IMR-90 (cell line): ENCODE results near the gene PACS1. TPM values are rescaled to one million over a fixed set of nuclear protein-coding genes. Genes with fewer than 3 reads are reported as not detected.

Source experiments
- ATAC-seq: fragments of 200-7000 bp; cut with Tn5 transposase; 2 replicates; pipeline ENCODE4 v1.9.1; 2020; ENCODE audit warnings: low read depth, mild to moderate bottlenecking, moderate library complexity
- BruUV-seq: library from RNA; stranded (reverse); fragments of 400-500 nt; replicated peaks from 2 replicates; lab custom pipeline; 2021; lab: Mats Ljungman, UMichigan
- CTCF ChIA-PET: fragments of 300-600 bp; formaldehyde crosslinking; extraction: SDS; loops from one replicate; lab custom pipeline; 2021; ENCODE audit warnings: antibody characterized with exemption; lab: Yijun Ruan, JAX
- POLR2A ChIA-PET: fragments of 300-600 bp; sonication (Branson Sonifier 250); formaldehyde crosslinking; loops from one replicate; lab custom pipeline; 2022; ENCODE audit warnings: antibody characterized with exemption; ENCODE audit not compliant: unreplicated experiment; lab: Charles Lee
- DNase-seq: peaks from one replicate; pipeline ENCODE4 v3.0.0; 2013
- H2AFZ ChIP-seq: replicated peaks from 2 replicates; pipeline ENCODE3; 2013; ENCODE audit warnings: low read length, mild to moderate bottlenecking; ENCODE audit not compliant: poor library complexity
- H2AK5ac ChIP-seq: 2 replicates; pipeline ENCODE4 v1.6.1; 2013; ENCODE audit warnings: low read depth, low read length, inconsistent platforms
- H2AK9ac ChIP-seq: replicated peaks from 2 replicates; pipeline ENCODE3; 2013; ENCODE audit warnings: mild to moderate bottlenecking, low read depth, low read length, moderate library complexity; ENCODE audit not compliant: poor library complexity
- H2BK120ac ChIP-seq: 2 replicates; pipeline ENCODE4 v1.6.1; 2013; ENCODE audit warnings: low read depth, low read length, inconsistent platforms
- H2BK15ac ChIP-seq: 3 replicates; pipeline ENCODE4 v1.6.1; 2013; ENCODE audit warnings: low read depth, low read length, inconsistent platforms
- H2BK20ac ChIP-seq: 2 replicates; pipeline ENCODE4 v1.6.1; 2013; ENCODE audit warnings: low read depth, mild to moderate bottlenecking, inconsistent platforms, low read length, moderate library complexity
- H2BK5ac ChIP-seq: 2 replicates; pipeline ENCODE4 v1.6.1; 2013; ENCODE audit warnings: mild to moderate bottlenecking, low read depth, low read length, inconsistent platforms; ENCODE audit not compliant: poor library complexity, severe bottlenecking
- H3K14ac ChIP-seq: replicated peaks from 2 replicates; pipeline ENCODE4 v1.6.1; 2013; ENCODE audit warnings: low read depth, low read length, inconsistent platforms
- H3K18ac ChIP-seq: 2 replicates; pipeline ENCODE4 v1.6.1; 2013; ENCODE audit warnings: low read depth, low read length, control low read depth
- H3K23ac ChIP-seq: 2 replicates; pipeline ENCODE4 v1.6.1; 2013; ENCODE audit warnings: low read depth, low read length, inconsistent platforms
- H3K27ac ChIP-seq: 2 replicates; pipeline ENCODE4 v1.5.1; 2013; ENCODE audit warnings: mild to moderate bottlenecking, control low read depth, low read length; ENCODE audit not compliant: insufficient read depth
- H3K27me3 ChIP-seq: 2 replicates; pipeline ENCODE4 v1.6.1; 2013; ENCODE audit warnings: low read length; ENCODE audit not compliant: control insufficient read depth, insufficient read depth
- H3K36me3 ChIP-seq: 2 replicates; pipeline ENCODE4 v1.6.1; 2013; ENCODE audit warnings: low read length, mixed read lengths; ENCODE audit not compliant: control insufficient read depth, insufficient read depth
- H3K4ac ChIP-seq: 2 replicates; pipeline ENCODE4 v1.6.1; 2013; ENCODE audit warnings: low read depth, low read length, inconsistent platforms
- H3K4me1 ChIP-seq: 2 replicates; pipeline ENCODE4 v1.6.1; 2013; ENCODE audit warnings: low read length, mixed read lengths; ENCODE audit not compliant: control insufficient read depth, insufficient read depth
- H3K4me2 ChIP-seq: 2 replicates; pipeline ENCODE4 v1.6.1; 2013; ENCODE audit warnings: low read depth, mild to moderate bottlenecking, control low read depth, low read length, moderate library complexity
- H3K4me3 ChIP-seq: 2 replicates; pipeline ENCODE4 v1.5.1; 2013; ENCODE audit warnings: low read depth, mild to moderate bottlenecking, control low read depth, low read length, moderate library complexity; ENCODE audit not compliant: insufficient read depth
- H3K56ac ChIP-seq: 2 replicates; pipeline ENCODE4 v1.6.1; 2013; ENCODE audit warnings: low read length, inconsistent platforms; ENCODE audit not compliant: insufficient read depth; ENCODE audit errors: extremely low read depth
- H3K79me1 ChIP-seq, 2 experiments: 2 replicates each; pipeline ENCODE4 v1.6.1; 2013; ENCODE audit warnings: low read length in 2 of 2, inconsistent platforms in 1 of 2, low read depth in 1 of 2
- H3K9ac ChIP-seq: 2 replicates; pipeline ENCODE4 v1.6.1; 2013; ENCODE audit warnings: low read depth, low read length, control low read depth
- H3K9me1 ChIP-seq: 2 replicates; pipeline ENCODE4 v1.6.1; 2013; ENCODE audit warnings: low read length, inconsistent platforms; ENCODE audit not compliant: insufficient read depth
- H3K9me3 ChIP-seq: 2 replicates; pipeline ENCODE4 v1.6.1; 2013; ENCODE audit warnings: low read length; ENCODE audit not compliant: control insufficient read depth, insufficient read depth
- H4K20me1 ChIP-seq: 2 replicates; pipeline ENCODE4 v1.6.1; 2013; ENCODE audit warnings: low read length, inconsistent platforms; ENCODE audit not compliant: insufficient read depth
- H4K5ac ChIP-seq: 2 replicates; pipeline ENCODE4 v1.6.1; 2013; ENCODE audit warnings: mild to moderate bottlenecking, low read depth, low read length, control low read depth
- H4K8ac ChIP-seq, 2 experiments: 2 replicates each; pipeline ENCODE4 v1.6.1; 2013; ENCODE audit warnings: low read depth in 2 of 2, low read length in 2 of 2, control low read depth in 1 of 2, inconsistent platforms in 1 of 2
- H4K91ac ChIP-seq: 2 replicates; pipeline ENCODE4 v1.6.1; 2013; ENCODE audit warnings: low read depth, low read length, inconsistent platforms; ENCODE audit not compliant: insufficient read depth
- SMC3 ChIP-seq: fragments of 150-350 bp; IDR thresholded peaks from 2 replicates; pipeline ENCODE4 v1.6.1; 2016; ENCODE audit warnings: low read depth, mild to moderate bottlenecking, antibody characterized with exemption, low read length, moderate library complexity
- WGBS, 2 experiments: methylation state at CpG; one replicate each; pipeline versions ENCODE4 v1.1.5 to v1.1.7; 2013; ENCODE audit warnings: missing lambda C conversion rate in 2 of 2; ENCODE audit not compliant: insufficient read length in 1 of 2; ENCODE audit errors: extremely low coverage in 2 of 2; 5-methylcytosine and 5-hydroxymethylcytosine counted together
- dilution Hi-C: fragments of 300-500 bp; cut with HindIII; formaldehyde crosslinking; loops from one replicate; pipeline ENCODE4 v1.14.3; 2018; ENCODE audit warnings: low sequenced_read_pairs; ENCODE audit not compliant: unreplicated experiment
- in situ Hi-C: fragments of 300-500 bp; cut with MboI; formaldehyde crosslinking; loops from 3 replicates; pipeline ENCODE4 v1.14.3; 2019; ENCODE audit warnings: low sequenced_read_pairs, inconsistent platforms, mixed read lengths
- intact Hi-C: fragments of 100-400 bp; cut with micrococcal nuclease; formaldehyde crosslinking; loops from 2 replicates; pipeline ENCODE4 v1.10.0; 2022
- polyA plus RNA-seq, 3 experiments: library from polyadenylated mRNA; depleted of rRNA; stranded (reverse); fragments of >200 nt; gene quantifications; 2 replicates each; pipeline ENCODE4 v1.2.3, GENCODE V29; 2012; ENCODE audit warnings: low replicate concordance in 1 of 3
- total RNA-seq: library from RNA; depleted of rRNA; stranded (reverse); fragments of >200 nt; gene quantifications from 2 replicates; pipeline ENCODE4 v1.2.3, GENCODE V29; 2012
- TF ChIP-seq, protein P1 (sequence below): fragments of 150-350 bp; IDR thresholded peaks from 2 replicates; pipeline ENCODE4 v1.6.1; 2017; ENCODE audit warnings: mild to moderate bottlenecking, antibody characterized with exemption, low read length, low read depth

The PACS1 gene
- total and polyA plus RNA-seq, 2 of the 4 experiments (the other 2 are of a cell fraction): 7.3 to 32.0 TPM

DNA sequence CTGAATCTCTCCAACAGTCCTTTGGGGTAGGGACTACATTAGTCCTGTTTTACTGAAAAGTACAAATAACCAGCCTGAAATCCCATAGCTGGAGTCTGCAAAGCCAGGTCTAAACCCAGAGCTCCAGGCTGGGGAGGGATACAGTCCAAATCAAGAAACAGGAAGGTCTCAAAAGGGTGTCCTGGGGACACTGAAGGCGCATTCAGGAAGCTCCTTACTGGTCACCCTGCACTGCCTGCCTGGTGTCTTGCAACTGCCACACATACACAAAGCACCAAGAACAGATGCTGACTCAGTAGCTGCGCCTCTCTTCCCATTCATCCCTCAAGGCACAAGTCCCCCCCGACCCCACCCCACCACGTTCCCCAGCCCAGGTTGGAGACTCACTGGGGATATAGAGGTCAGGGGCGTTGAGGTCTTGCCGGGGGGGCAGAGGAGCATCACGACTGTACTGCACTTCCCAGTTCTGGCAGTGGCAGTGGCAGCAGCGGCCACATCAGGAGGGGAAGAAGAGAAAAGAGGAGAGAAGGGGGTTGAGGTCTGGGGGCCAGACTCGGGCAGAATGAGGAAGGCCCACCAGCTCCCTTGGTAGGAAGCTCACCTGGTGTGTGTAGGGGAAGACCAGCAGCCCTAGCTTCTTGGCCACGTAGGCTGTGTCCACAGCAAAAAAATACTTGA is 217.3 kb downstream of the PACS1 start:
- Histone ChIP-seq H3K9me3 (no peaks in the 10 kb centered on the region), H3K9ac (no peak overlapping the region), H4K91ac (no peak overlapping the region), H2BK15ac (no peak overlapping the region), H3K27ac (no peak overlapping the region), H3K27me3 (peaks cover 14% of the 10 kb centered on the region), H2BK120ac (no peak overlapping the region), H3K4me1 (peaks cover 13% of the 10 kb centered on the region), H2AK9ac (peak overlapping the region; percentile 96), H3K56ac (no peak overlapping the region), H3K9me1 (peaks cover 17% of the 10 kb centered on the region), H3K4ac (no peak overlapping the region), H2AFZ (peak overlapping the region; percentile 59), H3K79me1 (peaks cover 15 to 40% of the 10 kb centered on the region in 2 experiments; a peak in 3 of 4 replicates), H4K5ac (no peak overlapping the region), H3K18ac (no peak overlapping the region), H2AK5ac (peak overlapping the region; percentile 90; the same call in 1 of the 2 replicates), H3K14ac (no peak overlapping the region), H2BK20ac (no peak overlapping the region), H3K23ac (peak overlapping the region; percentile 31; the same call in 1 of the 2 replicates), H4K8ac (peak overlapping the region in 1 of 2 experiments; percentile 90; a peak in 1 of 4 replicates), H3K4me3 (no peak overlapping the region), H3K4me2 (peak overlapping the region; percentile 98), H3K36me3 (peaks cover 16% of the 10 kb centered on the region; the same call in 1 of the 2 replicates), H4K20me1 (peaks cover 24% of the 10 kb centered on the region), H2BK5ac (no peak overlapping the region)
- WGBS, 2 experiments: 96% methylated on average over 3 of the region's 10 CpGs; no CpG with 5 or more reads in 1 of the 2 experiments
- TF ChIP-seq, protein P1, sequence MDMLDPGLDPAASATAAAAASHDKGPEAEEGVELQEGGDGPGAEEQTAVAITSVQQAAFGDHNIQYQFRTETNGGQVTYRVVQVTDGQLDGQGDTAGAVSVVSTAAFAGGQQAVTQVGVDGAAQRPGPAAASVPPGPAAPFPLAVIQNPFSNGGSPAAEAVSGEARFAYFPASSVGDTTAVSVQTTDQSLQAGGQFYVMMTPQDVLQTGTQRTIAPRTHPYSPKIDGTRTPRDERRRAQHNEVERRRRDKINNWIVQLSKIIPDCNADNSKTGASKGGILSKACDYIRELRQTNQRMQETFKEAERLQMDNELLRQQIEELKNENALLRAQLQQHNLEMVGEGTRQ: no peak
- no peak for TF ChIP-seq SMC3
- in situ Hi-C loops (no loop called here), intact Hi-C loops (no loop called here), dilution Hi-C loops (no loop called here)
- no peak for DNase-seq
- BruUV-seq: no TSS peak
- ChIA-PET POLR2A (no interaction called here), CTCF (no interaction called here)
- no peak for ATAC-seq
